Gastrocnemius medialis (tissue), 4 donors: ENCODE results near the gene EMILIN2. TPM values are rescaled to one million over a fixed set of nuclear protein-coding genes. Genes with fewer than 3 reads are reported as not detected.
"Not testable (repeated sequence)": the region's sequence is repeated elsewhere in the genome, so short reads cannot be mapped to it uniquely, and the experiment has no call there.

ENCODE experiments used
- ATAC-seq, 2 donors: fragments of 150-250 bp; one replicate each; pipeline ENCODE4 v1.9.1; 2016
- DNase-seq, 2 donors: peaks; one replicate each; pipeline ENCODE4 v3.0.0-alpha.2; 2019
- H3K27ac ChIP-seq, 4 donors: fragments of 200-600 bp; sonication (generic); 1 replicate in 1 of 4; 2 replicates in 3 of 4; pipeline ENCODE4 v1.5.1; 2016 to 2018; ENCODE audit warnings: mild to moderate bottlenecking in 2 of 4, moderate library complexity in 1 of 4
- H3K27me3 ChIP-seq, 3 donors: fragments of 200-600 bp; sonication (generic) in 2 of 3; 1 replicate in 1 of 3; 2 replicates in 2 of 3; pipeline versions ENCODE4 v1.5.1 to v1.6.0; 2016 to 2019; ENCODE audit warnings: mild to moderate bottlenecking in 1 of 3, moderate library complexity in 1 of 3
- H3K36me3 ChIP-seq, 2 donors: fragments of 200-600 bp; sonication (generic) in 1 of 2; one replicate each; pipeline ENCODE4 v1.5.1; 2017 to 2018
- H3K4me1 ChIP-seq, 2 donors: fragments of 200-600 bp; sonication (generic) in 1 of 2; one replicate each; pipeline ENCODE4 v1.5.1; 2016 to 2017; ENCODE audit warnings: mild to moderate bottlenecking in 2 of 2
- H3K4me3 ChIP-seq, 4 donors: fragments of 200-600 bp; sonication (generic) in 3 of 4; 1 replicate in 1 of 4; 2 replicates in 3 of 4; pipeline ENCODE4 v1.5.1; 2016 to 2019; ENCODE audit warnings: mild to moderate bottlenecking in 2 of 4
- H3K9me3 ChIP-seq, 3 donors: fragments of 200-600 bp; sonication (generic) in 2 of 3; 1 replicate in 1 of 3; 2 replicates in 2 of 3; pipeline ENCODE4 v1.5.1; 2016 to 2019
- POLR2A ChIP-seq, 2 donors: fragments of 450-650 bp; IDR thresholded peaks; one replicate each; pipeline ENCODE4 v1.6.1; 2017; ENCODE audit warnings: antibody characterized with exemption in 2 of 2, mild to moderate bottlenecking in 2 of 2, moderate library complexity in 2 of 2
- in situ Hi-C, 4 donors: fragments of 200-750 bp; cut with MboI; loops; one replicate each; pipeline versions ENCODE4 v1.15.0 to v1.8.0; 2017; ENCODE audit warnings: low sequenced_read_pairs in 4 of 4
- intact Hi-C: fragments of 100-400 bp; cut with DNase I; formaldehyde crosslinking; loops from one replicate; pipeline ENCODE4 v1.15.1; 2023; ENCODE audit warnings: low total_unique reads
- total RNA-seq, 4 donors: library from RNA; depleted of rRNA; stranded (reverse); fragments of >200 nt; gene quantifications; one replicate each; pipeline versions ENCODE4 v1.1.0 to v1.2.3, GENCODE V29; 2016
- TF ChIP-seq, protein P1 (sequence below), 5 experiments: fragments of 450-650 bp in 3 of 5; fragments of 200-600 bp in 2 of 5; sonication (generic) in 2 of 5; IDR thresholded peaks in 4 of 5; conservative IDR thresholded peaks in 1 of 5; 1 replicate in 4 of 5; 2 replicates in 1 of 5; pipeline ENCODE4 v1.5.1; 2016 to 2019; ENCODE audit warnings: antibody characterized with exemption in 5 of 5, mild to moderate bottlenecking in 3 of 5, moderate library complexity in 3 of 5

EMILIN2 gene
- total RNA-seq, 4 donors from 2014 or later = 1.9 to 10.5 (median 5.6) TPM

DNA sequence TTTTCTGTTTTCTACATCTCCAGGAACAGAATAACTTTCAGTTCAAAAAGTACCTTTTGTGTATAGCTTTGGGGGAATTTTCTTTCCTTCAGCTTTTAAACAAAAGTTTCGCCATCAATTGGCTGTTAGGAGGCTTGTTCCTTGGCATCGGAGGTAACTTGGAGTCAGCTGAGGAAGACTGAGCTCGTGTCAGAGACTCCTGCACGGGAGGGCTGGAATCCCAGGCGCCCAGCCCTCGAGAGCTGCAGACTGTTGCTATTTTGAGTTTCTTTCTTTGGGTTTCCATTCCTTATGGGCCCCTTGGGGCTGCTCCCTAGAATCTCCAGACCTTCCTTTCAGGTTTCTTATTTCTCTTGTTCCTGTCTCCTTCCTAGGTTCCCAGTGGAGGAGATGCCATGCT, 8.1 kb downstream of the EMILIN2 start:
- H3K36me3 ChIP-seq = no peaks in the 10 kb centered on the region
- H3K9me3 ChIP-seq = no peaks in the 10 kb centered on the region
- in situ Hi-C loops (no loop called here), intact Hi-C loops (no loop called here)
- TF ChIP-seq, protein P1, sequence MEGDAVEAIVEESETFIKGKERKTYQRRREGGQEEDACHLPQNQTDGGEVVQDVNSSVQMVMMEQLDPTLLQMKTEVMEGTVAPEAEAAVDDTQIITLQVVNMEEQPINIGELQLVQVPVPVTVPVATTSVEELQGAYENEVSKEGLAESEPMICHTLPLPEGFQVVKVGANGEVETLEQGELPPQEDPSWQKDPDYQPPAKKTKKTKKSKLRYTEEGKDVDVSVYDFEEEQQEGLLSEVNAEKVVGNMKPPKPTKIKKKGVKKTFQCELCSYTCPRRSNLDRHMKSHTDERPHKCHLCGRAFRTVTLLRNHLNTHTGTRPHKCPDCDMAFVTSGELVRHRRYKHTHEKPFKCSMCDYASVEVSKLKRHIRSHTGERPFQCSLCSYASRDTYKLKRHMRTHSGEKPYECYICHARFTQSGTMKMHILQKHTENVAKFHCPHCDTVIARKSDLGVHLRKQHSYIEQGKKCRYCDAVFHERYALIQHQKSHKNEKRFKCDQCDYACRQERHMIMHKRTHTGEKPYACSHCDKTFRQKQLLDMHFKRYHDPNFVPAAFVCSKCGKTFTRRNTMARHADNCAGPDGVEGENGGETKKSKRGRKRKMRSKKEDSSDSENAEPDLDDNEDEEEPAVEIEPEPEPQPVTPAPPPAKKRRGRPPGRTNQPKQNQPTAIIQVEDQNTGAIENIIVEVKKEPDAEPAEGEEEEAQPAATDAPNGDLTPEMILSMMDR (IDR thresholded peaks at IDR 0.05 in 4 of 5, conservative IDR thresholded peaks at IDR 0.05 in 1 of 5) = no peak
- TF ChIP-seq POLR2A (IDR thresholded peaks at IDR 0.05) = no peak
- peak in 1 of 2 donors; percentile 39 for DNase-seq
- peak in 1 of 2 donors; percentile 53 for ATAC-seq
- H3K4me1 ChIP-seq = no peaks in the 10 kb centered on the region
- no peak overlapping the region for H3K4me3 ChIP-seq
- H3K27me3 ChIP-seq = peaks cover 0 to 7% (median 0%) of the 10 kb centered on the region in 3 donors
- H3K27ac ChIP-seq = peak overlapping the region in 1 of 4 donors; percentile 22

DNA sequence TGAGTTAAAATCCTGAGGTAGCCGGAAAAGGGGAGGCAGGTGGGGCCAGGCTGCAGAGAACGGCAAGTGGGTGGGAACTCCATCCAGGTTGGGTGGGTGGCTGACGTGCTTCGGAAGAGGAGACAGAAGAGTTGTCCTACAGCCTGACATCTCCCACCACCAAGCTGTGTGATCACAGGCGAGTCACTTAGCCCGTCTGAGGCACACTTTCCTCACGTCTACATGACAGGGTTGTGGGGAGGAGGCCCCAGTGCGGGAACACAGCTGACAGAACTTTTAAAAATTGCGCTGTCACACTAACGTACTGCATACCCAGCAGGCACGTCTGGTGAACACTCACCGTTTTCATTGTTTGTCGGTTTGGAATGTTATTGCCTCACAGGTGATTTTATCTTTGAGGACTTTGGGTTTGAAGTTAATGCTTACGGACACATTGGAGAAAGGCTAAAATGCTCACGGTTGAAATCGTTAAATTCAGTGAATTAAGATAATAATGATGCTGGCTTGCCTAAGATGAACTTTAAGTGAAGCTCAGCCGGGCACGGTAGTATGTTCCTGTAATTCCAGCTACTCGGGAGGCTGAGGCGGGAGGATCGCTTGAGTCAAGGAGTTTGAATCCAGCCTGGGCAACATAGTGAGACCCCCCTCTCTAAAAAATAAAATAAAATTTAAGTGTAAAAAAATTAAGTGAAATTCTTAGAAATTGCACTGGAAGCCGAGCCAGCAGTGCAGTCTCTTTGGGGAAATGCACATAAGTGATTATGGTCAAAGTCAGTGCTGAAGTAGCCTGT, 8.9 kb downstream of the EMILIN2 start:
- Histone ChIP-seq H3K4me3 (no peak overlapping the region), H3K27ac (no peak overlapping the region), H3K4me1 (no peaks in the 10 kb centered on the region), H3K27me3 (peaks cover 0 to 2% (median 0%) of the 10 kb centered on the region in 3 donors), H3K36me3 (no peaks in the 10 kb centered on the region), H3K9me3 (no peaks in the 10 kb centered on the region)
- in situ Hi-C loops (no loop called here), intact Hi-C loops (no loop called here)
- ATAC-seq = no peak
- DNase-seq = no peak
- TF ChIP-seq, protein P1 (IDR thresholded peaks at IDR 0.05 in 4 of 5, conservative IDR thresholded peaks at IDR 0.05 in 1 of 5) = no peak
- TF ChIP-seq POLR2A (IDR thresholded peaks at IDR 0.05) = no peak

DNA sequence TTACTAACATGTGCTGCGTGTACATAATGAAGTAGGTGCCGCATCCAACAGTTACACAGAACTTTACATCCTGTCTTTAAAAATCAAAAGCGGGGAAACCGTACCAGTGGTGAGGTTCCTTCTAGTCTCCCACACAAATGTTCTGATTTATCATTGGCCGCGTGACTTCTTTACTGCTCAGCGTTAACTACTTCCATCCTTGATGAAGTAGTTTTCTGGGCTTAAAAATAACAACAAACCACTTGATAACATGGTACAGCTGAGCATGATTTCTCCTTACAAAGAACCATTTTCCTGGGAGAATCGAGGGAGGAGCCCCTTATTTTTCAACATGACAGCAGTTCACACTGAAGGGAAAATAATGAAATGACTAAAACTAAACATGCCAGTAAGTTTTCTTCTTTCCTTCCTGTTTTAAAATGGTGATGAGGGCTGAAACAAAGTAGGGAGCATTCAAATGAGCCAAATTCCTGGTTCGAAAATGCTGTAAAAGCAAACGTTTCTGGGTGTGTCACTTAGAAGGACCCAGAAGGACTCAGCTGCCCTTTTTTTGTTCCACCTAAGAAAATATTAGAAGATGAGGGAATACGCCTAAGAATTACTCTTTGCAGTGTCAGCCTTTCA, 9.9 kb downstream of the EMILIN2 start:
- Histone ChIP-seq H3K36me3 (no peaks in the 10 kb centered on the region), H3K4me3 (no peak overlapping the region), H3K27ac (peak overlapping the region in 3 of 4 donors; percentile 18 to 52 (median 47)), H3K4me1 (no peaks in the 10 kb centered on the region), H3K27me3 (peaks cover 0 to 2% (median 0%) of the 10 kb centered on the region in 3 donors), H3K9me3 (no peaks in the 10 kb centered on the region)
- TF ChIP-seq POLR2A (IDR thresholded peaks at IDR 0.05) = no peak
- TF ChIP-seq, protein P1 (IDR thresholded peaks at IDR 0.05 in 4 of 5, conservative IDR thresholded peaks at IDR 0.05 in 1 of 5) = no peak
- ATAC-seq (no peak), DNase-seq (no peak)
- intact Hi-C loops = no loop called here
- in situ Hi-C loops = no loop called here

DNA sequence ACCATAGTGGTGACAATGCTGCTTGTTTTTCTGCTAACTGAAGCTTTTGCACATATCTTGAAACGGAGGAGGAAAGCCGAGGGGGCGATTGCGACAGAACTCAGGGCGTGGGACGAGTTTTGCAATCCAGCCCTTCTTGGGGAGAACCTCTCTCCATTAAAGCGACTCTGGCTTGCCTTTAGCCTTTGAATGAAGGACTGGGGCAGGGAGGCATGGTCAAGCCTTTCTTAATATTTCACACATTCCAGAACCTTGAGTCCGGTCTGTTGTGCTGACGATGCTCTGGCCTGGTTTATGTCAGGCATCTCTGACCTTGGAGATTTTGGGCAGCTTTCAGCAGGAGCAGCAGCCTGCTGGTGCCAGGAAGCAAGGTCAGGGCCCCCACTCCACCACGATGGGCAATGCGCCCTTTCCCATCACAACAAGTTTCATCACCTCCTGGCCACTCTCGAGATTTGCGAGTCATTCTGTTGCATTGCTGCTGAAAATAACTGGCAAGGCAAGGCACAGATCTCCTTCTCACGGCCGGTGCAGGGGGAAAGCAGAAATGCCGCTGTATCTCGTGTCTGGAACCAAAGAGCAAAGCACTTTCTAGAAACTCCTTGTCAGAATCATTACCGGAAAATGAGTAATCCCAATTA, 10.8 kb downstream of the EMILIN2 start:
- in situ Hi-C loops (no loop called here), intact Hi-C loops (no loop called here)
- H3K4me1 ChIP-seq = no peaks in the 10 kb centered on the region
- no peak overlapping the region for H3K4me3 ChIP-seq
- peaks cover 0 to 2% (median 0%) of the 10 kb centered on the region in 3 donors for H3K27me3 ChIP-seq
- peak; percentile 69 to 82 for DNase-seq
- no peaks in the 10 kb centered on the region for H3K9me3 ChIP-seq
- H3K36me3 ChIP-seq = no peaks in the 10 kb centered on the region
- H3K27ac ChIP-seq = peak overlapping the region; percentile 10 to 58 (median 38)
- ATAC-seq = peak; percentile 89 to 92
- TF ChIP-seq, protein P1 (IDR thresholded peaks at IDR 0.05 in 4 of 5, conservative IDR thresholded peaks at IDR 0.05 in 1 of 5) = no peak
- no peak for TF ChIP-seq POLR2A (IDR thresholded peaks at IDR 0.05)

DNA sequence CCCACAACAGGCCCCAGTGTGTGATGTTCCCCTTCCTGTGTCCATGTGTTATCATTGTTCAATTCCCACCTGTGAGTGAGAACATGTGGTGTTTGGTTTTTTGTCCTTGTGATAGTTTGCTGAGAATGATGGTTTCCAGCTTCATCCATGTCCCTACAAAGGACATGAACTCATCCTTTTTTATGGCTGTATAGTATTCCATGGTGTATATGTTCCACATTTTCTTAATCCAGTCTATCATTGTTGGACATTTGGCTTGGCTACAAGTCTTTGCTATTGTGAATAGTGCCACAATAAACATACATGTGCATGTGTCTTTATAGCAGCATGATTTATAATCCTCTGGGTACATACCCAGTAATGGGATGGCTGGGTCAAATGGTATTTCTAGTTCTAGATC, 13.6 kb downstream of the EMILIN2 start:
- H3K36me3 ChIP-seq, in situ Hi-C loops, H3K27ac ChIP-seq, H3K27me3 ChIP-seq, H3K4me1 ChIP-seq, H3K9me3 ChIP-seq, intact Hi-C loops, H3K4me3 ChIP-seq, ATAC-seq, DNase-seq: not testable (repeated sequence)

DNA sequence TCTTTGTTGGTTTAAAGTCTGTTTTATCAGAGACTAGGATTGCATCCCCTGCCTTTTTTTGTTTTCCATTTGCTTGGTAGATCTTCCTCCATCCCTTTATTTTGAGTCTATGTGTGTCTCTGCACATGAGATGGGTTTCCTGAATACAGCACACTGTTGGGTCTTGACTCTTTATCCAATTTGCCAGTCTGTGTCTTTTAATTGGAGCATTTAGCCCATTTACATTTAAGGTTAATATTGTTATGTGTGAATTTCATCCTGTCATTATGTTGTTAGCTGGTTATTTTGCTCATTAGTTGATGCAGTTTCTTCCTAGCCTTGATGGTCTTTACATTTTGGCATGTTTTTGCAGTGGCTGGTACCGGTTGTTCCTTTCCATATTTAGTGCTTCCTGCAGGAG, 17.2 kb downstream of the EMILIN2 start:
- ATAC-seq, H3K9me3 ChIP-seq, in situ Hi-C loops, H3K36me3 ChIP-seq, H3K4me3 ChIP-seq, DNase-seq, H3K27ac ChIP-seq, H3K4me1 ChIP-seq, H3K27me3 ChIP-seq, intact Hi-C loops: not testable (repeated sequence)

DNA sequence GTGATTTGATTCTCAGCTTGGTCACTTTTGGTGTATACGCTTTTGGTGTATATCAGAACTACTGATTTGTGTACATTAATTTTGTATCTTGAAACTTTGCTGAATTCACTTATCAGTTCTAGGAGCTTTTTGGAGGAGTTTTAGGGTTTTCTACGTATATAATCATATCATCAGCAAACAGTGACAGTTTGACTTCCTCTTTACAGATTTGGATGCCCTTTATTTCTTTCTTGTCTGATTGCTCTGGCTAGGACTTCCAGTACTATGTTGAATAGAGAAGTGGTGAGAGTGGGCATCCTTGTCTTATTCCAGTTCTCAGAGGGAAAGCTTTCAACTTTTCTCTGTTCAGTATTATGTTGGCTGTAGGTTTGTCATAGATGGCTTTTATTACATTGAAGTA, 19.7 kb downstream of the EMILIN2 start:
- not testable (repeated sequence) for H3K36me3 ChIP-seq, H3K27ac ChIP-seq

More for the DNA sequence above, 19.7 kb downstream of the EMILIN2 start:
- H3K9me3 ChIP-seq, DNase-seq, intact Hi-C loops, H3K4me1 ChIP-seq, H3K4me3 ChIP-seq, ATAC-seq, H3K27me3 ChIP-seq, in situ Hi-C loops: not testable (repeated sequence)
